H1 (cell line): Measurements from ENCODE around the gene CCDC137. TPM values are rescaled to one million over a fixed set of nuclear protein-coding genes. Genes with fewer than 3 reads are reported as not detected.

Experiments used
- ATF2 ChIP-seq: IDR thresholded peaks from 2 replicates; pipeline ENCODE4 v1.6.1; 2012; ENCODE audit warnings: low read length, inconsistent platforms
- BRCA1 ChIP-seq: IDR thresholded peaks from 2 replicates; pipeline ENCODE4 v1.6.1; 2012; ENCODE audit warnings: low read depth, low read length, improper control_type of control experiment
- MAFK ChIP-seq: IDR thresholded peaks from 2 replicates; pipeline ENCODE4 v1.6.1; 2012; ENCODE audit warnings: low read depth, mild to moderate bottlenecking, improper control_type of control experiment, low read length
- NANOG ChIP-seq: IDR thresholded peaks from 2 replicates; pipeline ENCODE4 v1.6.1; 2011; ENCODE audit warnings: low read length, low read depth, mild to moderate bottlenecking, inconsistent platforms; ENCODE audit not compliant: insufficient read depth, poor library complexity, severe bottlenecking
- POLR2A ChIP-seq, 2 experiments: IDR thresholded peaks; 1 replicate in 1 of 2; 2 replicates in 1 of 2; pipeline ENCODE4 v1.6.1; 2011; ENCODE audit warnings: low read depth in 2 of 2, low read length in 2 of 2, mild to moderate bottlenecking in 2 of 2; ENCODE audit errors: control extremely low read depth in 1 of 2
- SUZ12 ChIP-seq: fragments of 200-600 bp; sonication (generic); IDR thresholded peaks from 2 replicates; pipeline ENCODE4 v1.6.1; 2012; ENCODE audit warnings: mild to moderate bottlenecking, inconsistent platforms, low read length, moderate library complexity, mixed read lengths
- USF2 ChIP-seq: IDR thresholded peaks from 2 replicates; pipeline ENCODE4 v1.6.1; 2011; ENCODE audit warnings: low read length, improper control_type of control experiment
- polyA plus RNA-seq, 7 experiments: library from polyadenylated mRNA; depleted of rRNA in 3 of 7; stranded (reverse) in 5 of 7; unstranded in 2 of 7; fragments of >200 nt in 5 of 7; fragments of 200-250 nt in 2 of 7; gene quantifications; 1 replicate in 5 of 7; 2 replicates in 1 of 7; 4 replicates in 1 of 7; pipeline versions ENCODE4 v1.2.1 to v1.2.3, GENCODE V29; 2011 to 2013; ENCODE audit warnings: missing spikeins in 2 of 7, mixed read lengths in 2 of 7
- total RNA-seq: library from RNA; stranded (reverse); fragmentation: NEBNext Ultra II Directional; extraction: Animal tissue kit (Norgen Biotek cat#: 25700); gene quantifications from 2 replicates; pipeline ENCODE4 v1.2.1, GENCODE V29; 2021

Gene CCDC137
- total and polyA plus RNA-seq, 2 of the 8 experiments (the other 6 are each of a cell fraction or from before 2014, with no cell fraction given), result 17.6 to 38.6 TPM

- TF ChIP-seq ATF2 (no peak), NANOG (no peak), BRCA1 (no peak), USF2 (no peak), POLR2A (IDR thresholded peaks at IDR 0.05; ENCODE audit: control extremely low read depth in 1 of 2, low read depth in 2 of 2, low read length in 2 of 2) (no peak), SUZ12 (no peak), MAFK (no peak)
- TF ChIP-seq, all 59 proteins: peak for 0
Measured at GRCh38 chr17:81720267-81721071, 53.9 kb downstream of the CCDC137 start (continued).
